HPDE6-E6E7 (cell line): ENCODE data around the gene SORBS2.

Experiments used
- DNase-seq: peaks from one replicate; pipeline ENCODE4 v3.0.0; 2011; ENCODE audit warnings: missing footprints; ENCODE audit errors: extremely low spot score

Gene SORBS2

DNA sequence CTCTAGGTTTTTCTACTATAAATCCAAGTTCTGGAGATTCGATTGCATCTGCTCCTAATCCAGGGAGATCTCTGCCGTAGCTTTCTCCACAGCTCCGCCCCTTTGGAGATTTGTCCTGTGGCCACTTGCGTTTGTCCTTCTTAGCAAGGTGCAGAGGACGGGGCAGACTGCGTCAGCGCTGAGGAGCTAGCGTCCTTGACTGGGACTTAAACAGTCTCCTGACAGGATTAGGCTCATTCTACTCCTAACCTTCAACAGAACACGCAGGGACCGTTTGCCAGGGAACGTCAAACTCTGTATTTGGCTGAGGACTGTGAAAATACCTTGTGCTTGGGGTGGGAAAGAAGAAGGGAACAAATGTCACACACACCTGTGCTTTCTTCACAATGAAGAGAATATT is 38.6 kb downstream of the SORBS2 start:
- no peak for DNase-seq

DNA sequence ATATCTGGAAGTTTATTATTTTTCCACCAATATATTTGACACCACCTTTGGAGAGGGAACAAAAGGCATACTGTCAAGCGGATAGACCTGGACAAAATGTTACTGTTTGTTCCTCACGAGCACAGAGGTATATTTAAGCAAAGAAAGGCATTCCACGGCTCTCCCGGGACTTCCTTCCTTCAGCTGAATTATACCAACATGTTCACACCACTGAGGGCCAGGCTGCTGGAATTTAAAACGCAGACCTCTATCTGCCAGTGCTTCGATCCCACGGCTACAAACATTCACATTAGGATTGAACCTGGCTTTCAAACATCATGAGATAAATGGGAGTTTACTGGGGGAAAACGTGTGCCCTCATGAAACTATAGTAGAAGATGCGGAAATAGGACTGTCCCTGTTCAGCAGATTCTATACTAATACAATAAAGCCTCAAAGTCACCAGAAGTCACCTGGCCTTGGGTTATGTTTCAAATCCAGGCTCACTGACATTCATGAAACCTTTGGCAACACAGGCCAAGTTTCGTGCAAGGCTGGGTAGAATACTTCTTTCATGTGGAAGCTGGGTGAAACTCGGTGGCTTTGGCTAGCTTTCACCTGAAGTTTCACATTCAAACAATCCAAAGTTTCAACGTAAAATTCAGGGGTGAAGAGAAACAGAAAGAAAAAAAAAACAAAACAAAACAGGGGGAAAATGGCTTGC is 39.5 kb downstream of the SORBS2 start:
- no peak for DNase-seq

DNA sequence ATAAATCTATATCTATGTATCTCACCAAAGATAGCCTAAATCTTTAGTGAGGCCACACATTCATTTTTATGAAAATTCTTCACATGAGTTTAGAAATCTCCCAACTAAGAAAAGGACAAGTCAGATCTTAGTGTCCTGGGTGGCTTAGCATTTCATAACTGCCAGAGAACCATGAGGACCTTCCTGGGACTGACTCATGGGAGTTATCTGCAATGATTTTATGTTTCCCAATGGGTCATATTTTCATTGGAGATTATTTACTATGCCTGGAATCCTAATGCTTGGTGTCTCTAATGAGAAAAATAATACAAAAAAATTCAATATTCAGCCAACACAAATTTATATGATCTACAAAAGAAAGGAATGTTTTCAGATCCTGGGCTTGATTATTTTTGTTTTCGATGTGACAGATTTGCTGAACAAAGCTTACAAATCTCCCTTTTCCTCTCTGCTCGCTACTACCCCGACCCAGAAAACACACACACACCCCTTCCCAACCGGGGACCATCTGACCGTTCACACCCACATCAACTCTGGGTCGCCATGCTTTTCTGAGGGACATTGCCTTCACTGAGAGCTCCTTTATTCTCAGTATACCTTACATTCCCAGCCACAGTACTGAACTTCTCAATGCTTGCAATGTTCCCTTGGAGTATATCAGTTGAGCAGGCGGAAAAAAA is 40.1 kb downstream of the SORBS2 start:
- no peak for DNase-seq

- no peak for DNase-seq
These were observed 44.5 kb downstream of the SORBS2 start for GRCh38 chr4:185767528-185767927.

DNA sequence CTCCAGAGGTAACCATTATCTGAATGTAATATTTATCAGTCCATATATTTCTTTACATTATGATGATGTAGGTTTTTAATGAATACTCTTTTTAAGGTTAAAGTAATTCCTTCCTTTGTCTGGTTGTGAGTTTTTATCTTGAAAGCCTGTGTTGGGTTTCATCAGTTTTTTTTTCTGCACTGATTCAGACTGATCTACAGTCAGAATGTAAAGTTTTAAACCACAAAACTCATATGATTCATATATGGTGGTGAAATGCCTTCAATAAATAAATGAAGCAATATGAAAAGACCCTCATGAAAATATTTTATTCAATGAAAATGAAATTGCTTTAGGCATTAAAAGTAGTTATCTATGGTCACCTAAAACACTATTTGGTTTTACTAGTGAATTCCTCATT is 47.1 kb downstream of the SORBS2 start:
- no peak for DNase-seq

GRCh38 chr4:185761352-185762235 is 50.4 kb downstream of the SORBS2 start:
- DNase-seq: no peak

- no peak for DNase-seq
These were observed 53.2 kb downstream of the SORBS2 start for GRCh38 chr4:185758807-185759206.

DNA sequence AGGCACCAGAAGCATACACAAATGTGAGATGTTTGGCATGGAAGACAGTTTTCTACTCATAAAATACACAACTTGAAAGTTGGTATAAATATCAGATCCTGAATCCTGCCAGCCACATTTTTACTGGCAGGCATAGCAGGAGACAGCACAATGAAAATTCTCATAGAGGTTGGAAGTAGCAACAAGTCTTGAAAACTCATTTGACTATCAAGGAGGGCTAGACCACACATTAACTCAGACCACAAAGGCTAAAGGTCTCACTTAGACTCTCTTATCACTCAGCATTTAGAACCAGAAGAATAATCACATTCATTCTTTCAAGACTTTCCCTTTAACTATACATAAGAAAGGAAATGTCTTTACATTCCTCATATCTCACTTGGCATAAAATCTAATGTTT is 56.5 kb downstream of the SORBS2 start:
- DNase-seq: no peak

DNA sequence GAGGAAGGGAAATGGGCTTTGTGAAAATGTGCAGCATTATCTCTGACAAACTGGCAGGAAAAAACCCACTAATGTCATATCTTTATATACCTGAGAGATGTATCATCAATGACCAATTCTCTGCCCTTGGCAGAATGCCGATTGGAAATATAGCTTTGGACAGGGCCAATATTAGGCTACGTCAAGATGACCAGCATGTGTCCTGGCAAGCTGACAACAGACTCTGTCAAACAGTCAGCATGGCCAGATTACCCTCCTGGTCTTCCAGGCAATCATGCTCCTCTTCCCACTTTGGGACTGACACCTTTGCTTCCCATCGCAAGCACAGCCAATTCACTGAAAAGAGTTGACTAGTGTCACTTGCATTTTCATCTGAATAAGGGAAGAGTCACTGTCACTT is 57.0 kb downstream of the SORBS2 start:
- no peak for DNase-seq

GRCh38 chr4:185752872-185753271 is 59.1 kb downstream of the SORBS2 start:
- DNase-seq: no peak

- DNase-seq: no peak
These were observed 62.1 kb downstream of the SORBS2 start for GRCh38 chr4:185749858-185750257.

DNA sequence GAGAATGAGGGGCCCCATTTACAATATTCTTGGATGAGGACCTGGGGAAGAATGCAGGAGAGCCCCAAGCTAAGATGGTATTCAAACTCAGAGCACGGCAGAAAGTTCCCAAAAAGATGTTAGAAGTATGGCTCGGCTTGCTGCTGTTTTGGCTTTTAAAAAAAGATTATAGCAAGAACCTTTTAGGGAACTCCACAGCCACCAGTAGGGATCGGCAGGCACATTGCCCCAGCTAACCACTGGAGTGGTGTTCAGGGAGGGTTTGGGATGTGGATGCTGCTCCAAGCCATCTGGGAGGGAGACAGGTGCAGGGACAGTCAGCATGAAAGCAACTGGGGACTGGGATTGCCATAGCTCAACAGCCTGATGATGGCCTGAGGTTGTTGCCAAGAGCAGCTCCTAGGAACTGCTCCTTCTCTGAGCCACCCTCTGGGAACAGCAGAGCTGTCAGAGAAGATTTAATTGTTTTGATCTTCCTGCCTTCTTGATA is 63.0 kb downstream of the SORBS2 start:
- no peak for DNase-seq

- DNase-seq: no peak
These were observed 66.1 kb downstream of the SORBS2 start for GRCh38 chr4:185745891-185746290.

DNA sequence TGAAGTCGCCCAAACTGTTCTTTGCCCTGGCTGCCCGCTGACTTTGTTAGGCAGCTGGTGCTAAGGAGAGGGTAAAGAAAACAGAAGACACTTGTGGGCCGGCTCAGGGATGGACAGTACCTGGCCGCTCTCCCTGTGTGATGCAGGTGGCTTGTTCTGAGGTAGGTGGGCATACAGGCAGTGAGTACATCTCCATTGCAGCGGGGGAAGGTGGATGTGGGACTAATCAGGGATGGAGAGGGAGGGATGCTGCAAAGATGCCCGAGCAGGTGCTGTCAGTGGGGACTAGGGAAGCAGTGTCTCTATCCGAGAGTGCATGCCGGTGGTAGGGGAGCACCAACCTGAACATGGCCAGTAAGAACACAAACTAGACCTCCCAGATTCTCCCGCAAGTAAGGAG is 67.0 kb downstream of the SORBS2 start:
- DNase-seq: no peak

DNA sequence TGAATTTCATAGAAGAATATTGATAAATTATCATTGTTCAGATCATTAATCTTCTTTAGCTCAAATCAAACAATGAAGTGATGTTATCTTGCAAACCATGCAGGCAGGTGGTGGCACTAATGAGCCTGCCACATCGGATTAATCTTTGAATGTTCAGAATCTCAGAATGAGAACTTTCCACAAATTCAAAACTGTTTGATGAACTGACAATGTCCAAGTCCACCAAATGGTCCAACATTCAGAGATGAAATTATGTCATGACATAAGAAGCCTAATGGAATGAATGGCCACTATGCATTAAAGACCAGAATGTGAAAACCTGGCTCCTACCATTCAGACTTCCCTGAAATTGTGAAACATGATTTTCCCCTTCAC is 67.5 kb downstream of the SORBS2 start:
- DNase-seq: no peak

GRCh38 chr4:185743722-185744487 is 68.1 kb downstream of the SORBS2 start:
- DNase-seq: no peak

DNA sequence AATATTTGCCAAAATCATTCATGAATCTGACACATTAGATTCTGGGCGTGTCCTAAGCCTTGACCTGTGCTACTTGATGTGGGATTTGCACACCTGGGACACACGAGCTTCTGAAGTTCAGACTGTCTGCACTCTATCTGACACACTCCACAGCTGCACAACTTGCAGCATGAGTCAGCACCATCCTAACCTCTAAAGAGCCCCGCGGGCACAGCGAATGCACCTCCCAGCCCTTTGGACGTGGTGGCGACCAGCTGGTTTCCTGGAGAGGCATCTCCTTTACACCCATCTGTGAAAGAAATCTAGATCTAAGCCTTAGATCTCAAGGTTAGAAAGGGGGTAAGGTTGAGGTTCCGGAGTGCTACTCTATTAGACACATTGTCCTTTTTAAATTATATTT is 69.2 kb downstream of the SORBS2 start:
- DNase-seq: peak; percentile 41

DNA sequence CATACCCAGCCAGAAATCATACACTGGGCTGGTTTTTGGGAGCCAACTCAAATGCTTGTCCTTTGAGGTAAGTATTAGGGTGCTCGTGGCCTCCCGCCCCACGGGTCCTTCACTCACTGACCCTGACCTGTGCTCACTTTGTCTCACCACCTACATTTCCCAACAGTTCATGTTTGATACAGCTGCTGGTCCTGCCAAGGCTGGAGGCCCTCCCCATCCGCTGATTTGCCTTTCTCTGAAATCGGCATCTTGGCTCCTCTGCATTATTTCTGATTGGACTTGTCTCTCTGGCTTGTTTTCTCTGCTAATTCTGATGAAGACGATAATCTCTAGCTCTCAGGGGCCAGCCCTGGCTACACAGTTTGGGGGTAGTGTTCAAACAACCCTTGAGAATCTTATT is 70.2 kb downstream of the SORBS2 start:
- DNase-seq: no peak

DNA sequence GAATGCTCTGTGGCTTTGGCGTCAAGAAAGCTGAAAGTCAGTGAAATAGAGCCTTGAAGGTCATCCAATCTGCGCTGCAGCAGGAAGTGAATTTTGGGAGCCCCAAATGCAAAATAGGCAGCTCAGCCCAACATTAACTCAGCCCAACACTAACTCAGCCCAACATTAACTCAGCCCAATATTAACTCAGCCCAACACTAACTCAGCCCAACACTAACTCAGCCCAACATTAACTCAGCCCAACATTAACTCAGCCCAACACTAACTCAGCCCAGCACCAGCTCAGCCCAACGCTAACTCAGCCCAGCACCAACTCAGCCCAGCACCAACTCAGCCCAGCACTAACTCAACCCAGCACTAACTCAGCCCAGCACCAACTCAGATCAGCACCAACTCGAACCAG is 71.5 kb downstream of the SORBS2 start:
- no peak for DNase-seq

DNA sequence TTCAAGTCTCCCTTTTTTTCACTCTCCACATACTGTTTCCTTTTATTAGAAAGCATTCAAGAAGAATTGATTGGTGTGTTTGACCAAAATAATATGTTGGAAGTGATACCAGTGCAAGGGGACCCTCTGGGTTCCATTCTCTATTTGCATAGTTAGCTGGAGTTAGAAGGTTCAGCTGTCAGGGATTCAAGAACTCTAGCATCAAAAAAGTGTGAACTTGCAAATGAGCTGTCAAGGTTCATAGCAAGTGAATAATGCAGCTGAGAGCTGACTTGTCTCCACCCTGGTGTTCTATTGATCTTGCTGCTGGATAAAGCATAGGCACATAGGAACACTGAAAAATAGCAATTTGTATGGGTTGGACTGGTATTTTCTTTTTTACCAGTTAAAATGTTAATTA is 73.2 kb downstream of the SORBS2 start:
- DNase-seq: no peak

DNA sequence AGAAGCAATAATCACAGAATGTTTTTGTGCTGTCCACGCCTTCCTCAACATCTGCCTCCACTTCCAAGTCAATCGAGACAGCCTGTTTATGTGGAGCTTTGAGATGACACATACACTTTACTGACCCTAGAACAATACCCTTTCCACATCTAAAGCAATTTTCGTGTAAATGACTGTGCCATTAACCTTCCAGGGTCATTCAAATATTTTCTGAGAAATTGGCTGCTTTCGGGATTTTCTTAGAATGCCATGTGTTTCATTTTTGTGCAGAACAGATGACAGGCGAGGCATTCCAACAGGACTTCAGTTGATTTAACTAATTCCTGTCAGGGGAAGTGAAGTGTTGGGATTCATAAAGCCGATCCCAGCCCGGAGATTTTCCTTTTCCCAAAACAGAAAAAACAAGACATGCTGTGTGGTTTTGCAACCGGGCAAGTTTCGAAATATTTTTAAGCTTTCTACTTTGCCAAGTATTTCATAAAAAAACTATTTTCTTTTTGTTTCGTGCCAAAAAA is 73.9 kb downstream of the SORBS2 start:
- DNase-seq: no peak
